Activated CD8-positive, alpha-beta T cell treated with anti-CD3 and anti-CD28 coated beads, Interleukin-2, amount 10 ng/mL, durations not matched to agents 7 days and 5 days (primary cell): ENCODE results near the gene MDFI. TPM values are rescaled to one million over a fixed set of nuclear protein-coding genes. Genes with fewer than 3 reads are reported as not detected.

Experiments used
- ATAC-seq: fragments of 150-1000 bp; cut with Tn5 transposase; one replicate; pipeline ENCODE4 v1.10.0; 2021; ENCODE audit warnings: moderate library complexity
- CTCF ChIA-PET: fragments of 350-600 bp; sonication (Branson Sonifier 250); formaldehyde crosslinking; loops from one replicate; lab custom pipeline; 2021; ENCODE audit warnings: antibody characterized with exemption; lab: Charles Lee
- POLR2A ChIA-PET: fragments of 350-600 bp; sonication (Branson Sonifier 250); formaldehyde crosslinking; loops from one replicate; lab custom pipeline; 2021; ENCODE audit warnings: antibody characterized with exemption; lab: Charles Lee
- DNase-seq: peaks from one replicate; pipeline ENCODE4 v3.0.0-alpha.2; 2020
- H3K27ac Mint-ChIP-seq: one replicate; pipeline ENCODE4 v1.8.0; 2021; ENCODE audit warnings: mild to moderate bottlenecking, mixed read lengths
- H3K27me3 Mint-ChIP-seq: one replicate; pipeline ENCODE4 v1.8.0; 2021; ENCODE audit warnings: low read depth, mixed read lengths
- H3K36me3 Mint-ChIP-seq: one replicate; pipeline ENCODE4 v1.8.0; 2021; ENCODE audit warnings: low read depth, mixed read lengths
- H3K4me1 Mint-ChIP-seq: one replicate; pipeline ENCODE4 v1.8.0; 2021; ENCODE audit warnings: low read depth, mixed read lengths
- H3K4me3 Mint-ChIP-seq: one replicate; pipeline ENCODE4 v1.8.0; 2021; ENCODE audit warnings: mild to moderate bottlenecking, mixed read lengths
- H3K9me3 Mint-ChIP-seq: one replicate; pipeline ENCODE4 v1.8.0; 2022; ENCODE audit warnings: mixed read lengths; ENCODE audit not compliant: insufficient read depth
- total RNA-seq, 2 experiments: library from RNA; stranded (reverse); gene quantifications; one replicate each; pipeline ENCODE4 v1.2.3, GENCODE V29; 2021

MDFI gene
- total RNA-seq, 2 experiments from 2014 or later: not detected

DNA sequence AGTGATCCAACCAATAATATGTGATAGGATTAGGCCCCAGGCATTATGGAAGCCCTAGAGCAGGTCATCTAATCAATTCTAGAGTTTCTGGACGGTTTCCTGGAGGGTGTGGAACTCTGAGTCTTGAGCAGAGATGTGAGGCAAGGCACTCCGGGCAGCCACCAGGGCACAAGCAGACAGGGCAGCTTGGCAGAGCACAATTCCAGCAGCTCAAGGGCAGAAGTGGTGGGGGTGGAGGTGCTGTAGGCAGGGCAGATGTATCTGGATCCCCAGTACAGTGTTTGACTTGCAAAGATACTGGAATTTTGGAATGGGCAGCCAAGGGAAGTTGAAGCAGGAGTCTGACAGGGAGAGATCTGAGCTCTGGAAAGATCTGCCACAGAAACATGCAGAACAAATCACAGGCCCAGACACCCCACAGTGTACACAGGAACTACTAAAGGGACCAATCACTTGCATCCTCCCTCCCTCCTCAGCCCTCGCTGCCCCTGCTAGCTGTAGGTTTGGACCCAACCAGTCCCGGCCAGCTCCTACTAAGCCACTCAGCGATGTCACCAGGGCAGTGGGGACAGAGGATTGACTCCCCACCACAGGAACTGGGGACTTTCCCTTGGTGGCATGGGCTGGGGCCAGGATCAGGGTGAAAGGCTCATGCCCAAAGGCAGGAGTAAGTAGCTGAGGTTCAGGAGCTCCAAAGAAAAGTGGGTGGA, 50.1 kb downstream of the MDFI start:
- H3K4me3 Mint-ChIP-seq: no peak overlapping the region
- no peak for DNase-seq
- no peak for ATAC-seq
- H3K27me3 Mint-ChIP-seq: no peaks in the 10 kb centered on the region
- POLR2A ChIA-PET: no interaction called here
- no peak overlapping the region for H3K27ac Mint-ChIP-seq
- H3K9me3 Mint-ChIP-seq: no peaks in the 10 kb centered on the region
- H3K36me3 Mint-ChIP-seq: peaks cover 4% of the 10 kb centered on the region
- CTCF ChIA-PET: interaction anchor here (0.7 to 1.7 kb wide), 5 partner anchors 18 to 99 kb away, joined by 3 to 6 read pairs (median 3); partner anchors contain the start of gene TOMM6
- peaks cover 13% of the 10 kb centered on the region for H3K4me1 Mint-ChIP-seq

- ChIA-PET CTCF (interaction anchor here (0.7 to 2.4 kb wide), 5 partner anchors 17 to 321 kb away, joined by 3 to 6 read pairs (median 6); partner anchors contain the start of gene TOMM6), POLR2A (no interaction called here)
- Mint-ChIP-seq H3K9me3 (no peaks in the 10 kb centered on the region), H3K27ac (no peak overlapping the region), H3K36me3 (peaks cover 4% of the 10 kb centered on the region), H3K27me3 (no peaks in the 10 kb centered on the region), H3K4me3 (no peak overlapping the region), H3K4me1 (peaks cover 8% of the 10 kb centered on the region)
- no peak for DNase-seq
- ATAC-seq: no peak
Observed at GRCh38 chr6:41689171-41690008, 51.1 kb downstream of the MDFI start.

GRCh38 chr6:41690541-41691330, 52.5 kb downstream of the MDFI start:
- peaks cover 4% of the 10 kb centered on the region for H3K36me3 Mint-ChIP-seq
- no peaks in the 10 kb centered on the region for H3K9me3 Mint-ChIP-seq
- H3K4me3 Mint-ChIP-seq: no peak overlapping the region
- POLR2A ChIA-PET: no interaction called here
- DNase-seq (no peak), ATAC-seq (no peak)
- no peak overlapping the region for H3K27ac Mint-ChIP-seq
- no peaks in the 10 kb centered on the region for H3K27me3 Mint-ChIP-seq
- peaks cover 8% of the 10 kb centered on the region for H3K4me1 Mint-ChIP-seq
- CTCF ChIA-PET: interaction anchor here (1.0 to 2.4 kb wide), 3 partner anchors 7 to 322 kb away, joined by 3 to 6 read pairs (median 6); no protein-coding TSS in a partner anchor

DNA sequence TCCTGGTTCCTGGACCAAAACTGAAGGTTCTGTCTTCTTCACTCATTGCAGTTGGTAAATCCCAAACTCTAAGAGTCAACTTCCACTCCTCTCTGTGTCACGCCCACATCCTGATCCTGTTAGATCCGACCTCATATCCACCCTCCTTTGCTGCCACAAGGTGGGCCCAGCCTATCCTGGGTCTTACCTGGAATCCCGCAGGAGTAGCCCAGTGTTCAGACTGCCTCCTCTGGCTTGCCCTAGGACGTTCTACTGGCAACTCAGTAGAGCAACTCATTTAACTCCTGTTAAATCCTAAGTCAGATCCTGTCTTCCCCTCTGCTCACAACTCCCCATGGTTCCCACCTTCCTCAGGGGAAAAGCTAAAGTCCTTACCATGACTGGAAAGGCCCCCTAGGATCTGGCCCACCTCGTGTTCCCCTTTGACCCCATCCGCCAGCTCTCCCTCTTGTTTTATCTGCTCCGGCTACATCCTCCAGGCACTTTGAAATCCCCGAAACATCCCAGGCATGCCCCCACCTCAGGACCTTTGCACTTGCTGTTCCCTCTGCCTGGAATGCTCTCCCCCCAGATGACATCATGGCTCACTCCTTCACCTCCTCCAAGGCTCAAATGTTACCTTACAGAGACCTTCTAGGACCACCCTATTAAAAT, 53.3 kb downstream of the MDFI start:
- no peak overlapping the region for H3K27ac Mint-ChIP-seq
- POLR2A ChIA-PET: no interaction called here

DNA sequence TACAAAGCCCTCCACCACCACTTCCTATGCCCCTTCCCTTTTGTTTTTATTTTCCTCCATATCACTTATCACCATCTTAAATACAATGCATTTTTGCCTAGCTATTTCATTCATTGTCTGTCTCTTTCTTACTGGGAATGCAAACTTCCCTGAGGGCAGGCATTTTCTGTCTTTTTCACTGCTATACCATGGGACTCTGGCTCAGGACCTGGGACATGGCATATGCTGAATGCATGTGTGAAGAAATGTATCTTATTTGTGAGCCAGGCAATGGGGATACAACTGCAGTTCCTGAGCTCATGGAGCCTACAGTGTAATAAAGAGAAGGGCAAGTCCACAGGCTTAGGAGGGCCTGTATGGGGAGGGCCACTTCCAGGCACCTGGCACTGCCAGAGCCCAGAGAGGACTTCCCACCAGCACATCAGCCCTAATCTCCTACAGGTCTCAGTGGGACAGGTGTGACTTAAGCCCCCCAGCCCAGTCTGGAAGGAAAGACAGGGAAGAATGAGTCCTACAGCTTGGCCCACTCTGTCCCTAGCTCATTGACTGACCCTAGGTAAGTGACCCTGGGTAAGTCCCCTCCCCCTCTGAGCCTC, 53.9 kb downstream of the MDFI start:
- H3K27me3 Mint-ChIP-seq: no peaks in the 10 kb centered on the region
- H3K27ac Mint-ChIP-seq: no peak overlapping the region
- POLR2A ChIA-PET: no interaction called here
- H3K4me3 Mint-ChIP-seq: no peak overlapping the region
- DNase-seq (no peak), ATAC-seq (no peak)
- CTCF ChIA-PET: interaction anchor here (1.0 kb wide), 1 partner anchor 9 kb away, joined by 3 read pairs; no protein-coding TSS in a partner anchor
- peaks cover 4% of the 10 kb centered on the region for H3K36me3 Mint-ChIP-seq
- H3K9me3 Mint-ChIP-seq: no peaks in the 10 kb centered on the region
- peaks cover 8% of the 10 kb centered on the region for H3K4me1 Mint-ChIP-seq

More for the DNA sequence above, 53.3 kb downstream of the MDFI start:
- ATAC-seq: no peak
- Mint-ChIP-seq H3K9me3 (no peaks in the 10 kb centered on the region), H3K4me1 (peaks cover 8% of the 10 kb centered on the region), H3K4me3 (no peak overlapping the region), H3K27me3 (no peaks in the 10 kb centered on the region), H3K36me3 (peaks cover 4% of the 10 kb centered on the region)
- DNase-seq: no peak
- CTCF ChIA-PET: interaction anchor here (1.0 to 2.4 kb wide), 2 partner anchors 8 to 323 kb away, joined by 3 to 6 read pairs; no protein-coding TSS in a partner anchor

DNA sequence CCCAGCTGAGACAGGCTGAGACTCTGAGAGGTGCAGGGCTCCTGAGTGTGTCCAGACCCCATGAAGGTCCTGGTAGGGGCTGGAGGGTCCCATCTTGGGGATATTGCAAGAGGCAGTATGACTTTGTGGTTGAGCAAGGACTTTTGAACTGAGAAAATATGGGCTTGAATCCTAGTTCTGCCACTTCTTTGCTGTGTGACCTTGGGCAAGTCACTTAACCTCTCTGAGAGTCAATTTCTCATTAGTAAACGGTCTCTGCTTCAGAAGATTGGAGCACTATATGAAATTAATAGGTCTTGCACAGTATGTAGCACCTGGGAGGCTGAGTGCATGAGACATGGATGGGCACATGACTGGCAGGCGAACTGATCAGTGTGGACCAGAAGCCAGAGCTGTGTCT, 54.5 kb downstream of the MDFI start:
- DNase-seq: no peak
- no peaks in the 10 kb centered on the region for H3K9me3 Mint-ChIP-seq
- peaks cover 4% of the 10 kb centered on the region for H3K36me3 Mint-ChIP-seq
- ChIA-PET POLR2A (no interaction called here), CTCF (no interaction called here)
- H3K27ac Mint-ChIP-seq: no peak overlapping the region
- ATAC-seq: no peak
- no peaks in the 10 kb centered on the region for H3K27me3 Mint-ChIP-seq
- H3K4me1 Mint-ChIP-seq: peaks cover 8% of the 10 kb centered on the region
- no peak overlapping the region for H3K4me3 Mint-ChIP-seq

GRCh38 chr6:41693281-41694240, 55.3 kb downstream of the MDFI start:
- POLR2A ChIA-PET: no interaction called here
- Mint-ChIP-seq H3K36me3 (peaks cover 4% of the 10 kb centered on the region), H3K27me3 (no peaks in the 10 kb centered on the region), H3K4me1 (peaks cover 8% of the 10 kb centered on the region), H3K9me3 (no peaks in the 10 kb centered on the region), H3K4me3 (no peak overlapping the region), H3K27ac (no peak overlapping the region)
- DNase-seq (no peak), ATAC-seq (no peak)
- CTCF ChIA-PET: interaction anchor here (0.9 to 2.2 kb wide), 3 partner anchors 10 to 91 kb away, joined by 3 to 6 read pairs (median 3); no protein-coding TSS in a partner anchor

DNA sequence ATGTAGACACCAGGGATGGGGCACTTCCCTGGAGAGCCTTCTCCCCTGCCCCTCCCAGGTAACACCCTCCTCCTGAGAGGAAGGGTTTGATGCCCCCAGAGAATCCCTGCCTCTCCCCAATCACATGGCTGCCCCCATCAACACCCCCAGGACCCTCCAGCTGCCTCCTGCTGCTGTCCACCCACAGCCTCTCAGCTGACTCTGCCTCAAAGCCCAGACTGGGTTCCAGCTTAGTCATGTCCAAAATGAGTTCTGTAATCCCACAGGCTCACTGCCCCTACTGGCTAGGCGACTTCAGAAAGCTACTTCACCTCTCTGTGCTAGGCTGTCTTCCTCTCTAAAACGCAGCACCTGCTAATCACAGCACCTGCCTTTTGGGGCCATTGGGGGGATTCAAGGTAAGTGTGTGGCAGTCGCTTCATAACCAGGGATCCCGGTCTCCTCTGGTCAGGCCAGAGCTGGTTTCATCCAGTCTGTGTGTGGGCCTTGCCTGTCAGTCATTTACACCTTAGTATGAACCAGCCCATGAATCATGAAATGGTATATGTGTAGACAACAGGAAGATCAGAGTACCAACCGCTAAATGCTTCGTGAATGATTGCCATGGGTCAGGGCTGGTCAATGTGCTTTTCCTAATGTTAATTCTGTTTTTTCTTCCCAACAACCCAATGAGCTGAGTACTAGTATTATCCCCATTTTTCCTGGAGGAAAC, 56.7 kb downstream of the MDFI start:
- no peak overlapping the region for H3K4me3 Mint-ChIP-seq
- ChIA-PET CTCF (interaction anchor here (2.2 to 2.4 kb wide), 2 partner anchors 11 to 92 kb away, joined by 6 to 12 read pairs; no protein-coding TSS in a partner anchor), POLR2A (no interaction called here)
- no peaks in the 10 kb centered on the region for H3K27me3 Mint-ChIP-seq
- ATAC-seq (no peak), DNase-seq (no peak)
- no peak overlapping the region for H3K27ac Mint-ChIP-seq
- peaks cover 4% of the 10 kb centered on the region for H3K36me3 Mint-ChIP-seq
- H3K9me3 Mint-ChIP-seq: no peaks in the 10 kb centered on the region
- H3K4me1 Mint-ChIP-seq: no peaks in the 10 kb centered on the region

GRCh38 chr6:41695825-41696224, 57.6 kb downstream of the MDFI start:
- ChIA-PET CTCF (interaction anchor here (2.2 to 2.4 kb wide), 2 partner anchors 12 to 93 kb away, joined by 6 to 12 read pairs; no protein-coding TSS in a partner anchor), POLR2A (no interaction called here)
- no peak for DNase-seq
- Mint-ChIP-seq H3K27me3 (no peaks in the 10 kb centered on the region), H3K4me1 (no peaks in the 10 kb centered on the region), H3K27ac (no peak overlapping the region), H3K9me3 (no peaks in the 10 kb centered on the region), H3K36me3 (peaks cover 1% of the 10 kb centered on the region), H3K4me3 (no peak overlapping the region)
- no peak for ATAC-seq
